IMR-90 (cell line): ENCODE data around the gene HS2ST1. TPM values are rescaled to one million over a fixed set of nuclear protein-coding genes. Genes with fewer than 3 reads are reported as not detected.

ENCODE experiments used
- ATAC-seq: fragments of 200-7000 bp; cut with Tn5 transposase; 2 replicates; pipeline ENCODE4 v1.9.1; 2020; ENCODE audit warnings: low read depth, mild to moderate bottlenecking, moderate library complexity
- BruUV-seq: library from RNA; stranded (reverse); fragments of 400-500 nt; replicated peaks from 2 replicates; lab custom pipeline; 2021; lab: Mats Ljungman, UMichigan
- CTCF ChIA-PET: fragments of 300-600 bp; formaldehyde crosslinking; extraction: SDS; loops from one replicate; lab custom pipeline; 2021; ENCODE audit warnings: antibody characterized with exemption; lab: Yijun Ruan, JAX
- POLR2A ChIA-PET: fragments of 300-600 bp; sonication (Branson Sonifier 250); formaldehyde crosslinking; loops from one replicate; lab custom pipeline; 2022; ENCODE audit warnings: antibody characterized with exemption; ENCODE audit not compliant: unreplicated experiment; lab: Charles Lee
- DNase-seq: peaks from one replicate; pipeline ENCODE4 v3.0.0; 2013
- H2AFZ ChIP-seq: replicated peaks from 2 replicates; pipeline ENCODE3; 2013; ENCODE audit warnings: low read length, mild to moderate bottlenecking; ENCODE audit not compliant: poor library complexity
- H2AK5ac ChIP-seq: 2 replicates; pipeline ENCODE4 v1.6.1; 2013; ENCODE audit warnings: low read depth, low read length, inconsistent platforms
- H2AK9ac ChIP-seq: replicated peaks from 2 replicates; pipeline ENCODE3; 2013; ENCODE audit warnings: mild to moderate bottlenecking, low read depth, low read length, moderate library complexity; ENCODE audit not compliant: poor library complexity
- H2BK120ac ChIP-seq: 2 replicates; pipeline ENCODE4 v1.6.1; 2013; ENCODE audit warnings: low read depth, low read length, inconsistent platforms
- H2BK15ac ChIP-seq: 3 replicates; pipeline ENCODE4 v1.6.1; 2013; ENCODE audit warnings: low read depth, low read length, inconsistent platforms
- H2BK20ac ChIP-seq: 2 replicates; pipeline ENCODE4 v1.6.1; 2013; ENCODE audit warnings: low read depth, mild to moderate bottlenecking, inconsistent platforms, low read length, moderate library complexity
- H2BK5ac ChIP-seq: 2 replicates; pipeline ENCODE4 v1.6.1; 2013; ENCODE audit warnings: mild to moderate bottlenecking, low read depth, low read length, inconsistent platforms; ENCODE audit not compliant: poor library complexity, severe bottlenecking
- H3K14ac ChIP-seq: replicated peaks from 2 replicates; pipeline ENCODE4 v1.6.1; 2013; ENCODE audit warnings: low read depth, low read length, inconsistent platforms
- H3K18ac ChIP-seq: 2 replicates; pipeline ENCODE4 v1.6.1; 2013; ENCODE audit warnings: low read depth, low read length, control low read depth
- H3K23ac ChIP-seq: 2 replicates; pipeline ENCODE4 v1.6.1; 2013; ENCODE audit warnings: low read depth, low read length, inconsistent platforms
- H3K27ac ChIP-seq: 2 replicates; pipeline ENCODE4 v1.5.1; 2013; ENCODE audit warnings: mild to moderate bottlenecking, control low read depth, low read length; ENCODE audit not compliant: insufficient read depth
- H3K27me3 ChIP-seq: 2 replicates; pipeline ENCODE4 v1.6.1; 2013; ENCODE audit warnings: low read length; ENCODE audit not compliant: control insufficient read depth, insufficient read depth
- H3K36me3 ChIP-seq: 2 replicates; pipeline ENCODE4 v1.6.1; 2013; ENCODE audit warnings: low read length, mixed read lengths; ENCODE audit not compliant: control insufficient read depth, insufficient read depth
- H3K4ac ChIP-seq: 2 replicates; pipeline ENCODE4 v1.6.1; 2013; ENCODE audit warnings: low read depth, low read length, inconsistent platforms
- H3K4me1 ChIP-seq: 2 replicates; pipeline ENCODE4 v1.6.1; 2013; ENCODE audit warnings: low read length, mixed read lengths; ENCODE audit not compliant: control insufficient read depth, insufficient read depth
- H3K4me2 ChIP-seq: 2 replicates; pipeline ENCODE4 v1.6.1; 2013; ENCODE audit warnings: low read depth, mild to moderate bottlenecking, control low read depth, low read length, moderate library complexity
- H3K4me3 ChIP-seq: 2 replicates; pipeline ENCODE4 v1.5.1; 2013; ENCODE audit warnings: low read depth, mild to moderate bottlenecking, control low read depth, low read length, moderate library complexity; ENCODE audit not compliant: insufficient read depth
- H3K56ac ChIP-seq: 2 replicates; pipeline ENCODE4 v1.6.1; 2013; ENCODE audit warnings: low read length, inconsistent platforms; ENCODE audit not compliant: insufficient read depth; ENCODE audit errors: extremely low read depth
- H3K79me1 ChIP-seq, 2 experiments: 2 replicates each; pipeline ENCODE4 v1.6.1; 2013; ENCODE audit warnings: low read length in 2 of 2, inconsistent platforms in 1 of 2, low read depth in 1 of 2
- H3K9ac ChIP-seq: 2 replicates; pipeline ENCODE4 v1.6.1; 2013; ENCODE audit warnings: low read depth, low read length, control low read depth
- H3K9me1 ChIP-seq: 2 replicates; pipeline ENCODE4 v1.6.1; 2013; ENCODE audit warnings: low read length, inconsistent platforms; ENCODE audit not compliant: insufficient read depth
- H3K9me3 ChIP-seq: 2 replicates; pipeline ENCODE4 v1.6.1; 2013; ENCODE audit warnings: low read length; ENCODE audit not compliant: control insufficient read depth, insufficient read depth
- H4K20me1 ChIP-seq: 2 replicates; pipeline ENCODE4 v1.6.1; 2013; ENCODE audit warnings: low read length, inconsistent platforms; ENCODE audit not compliant: insufficient read depth
- H4K5ac ChIP-seq: 2 replicates; pipeline ENCODE4 v1.6.1; 2013; ENCODE audit warnings: mild to moderate bottlenecking, low read depth, low read length, control low read depth
- H4K8ac ChIP-seq, 2 experiments: 2 replicates each; pipeline ENCODE4 v1.6.1; 2013; ENCODE audit warnings: low read depth in 2 of 2, low read length in 2 of 2, control low read depth in 1 of 2, inconsistent platforms in 1 of 2
- H4K91ac ChIP-seq: 2 replicates; pipeline ENCODE4 v1.6.1; 2013; ENCODE audit warnings: low read depth, low read length, inconsistent platforms; ENCODE audit not compliant: insufficient read depth
- RCOR1 ChIP-seq: IDR thresholded peaks from 2 replicates; pipeline ENCODE4 v1.6.1; 2012; ENCODE audit warnings: mild to moderate bottlenecking, low read length, improper control_type of control experiment; ENCODE audit not compliant: insufficient replicate concordance
- WGBS, 2 experiments: methylation state at CpG; one replicate each; pipeline versions ENCODE4 v1.1.5 to v1.1.7; 2013; ENCODE audit warnings: missing lambda C conversion rate in 2 of 2; ENCODE audit not compliant: insufficient read length in 1 of 2; ENCODE audit errors: extremely low coverage in 2 of 2; 5-methylcytosine and 5-hydroxymethylcytosine counted together
- dilution Hi-C: fragments of 300-500 bp; cut with HindIII; formaldehyde crosslinking; loops from one replicate; pipeline ENCODE4 v1.14.3; 2018; ENCODE audit warnings: low sequenced_read_pairs; ENCODE audit not compliant: unreplicated experiment
- in situ Hi-C: fragments of 300-500 bp; cut with MboI; formaldehyde crosslinking; loops from 3 replicates; pipeline ENCODE4 v1.14.3; 2019; ENCODE audit warnings: low sequenced_read_pairs, inconsistent platforms, mixed read lengths
- intact Hi-C: fragments of 100-400 bp; cut with micrococcal nuclease; formaldehyde crosslinking; loops from 2 replicates; pipeline ENCODE4 v1.10.0; 2022
- polyA plus RNA-seq, 3 experiments: library from polyadenylated mRNA; depleted of rRNA; stranded (reverse); fragments of >200 nt; gene quantifications; 2 replicates each; pipeline ENCODE4 v1.2.3, GENCODE V29; 2012; ENCODE audit warnings: low replicate concordance in 1 of 3
- total RNA-seq: library from RNA; depleted of rRNA; stranded (reverse); fragments of >200 nt; gene quantifications from 2 replicates; pipeline ENCODE4 v1.2.3, GENCODE V29; 2012
- TF ChIP-seq, protein P1 (sequence below): fragments of 150-350 bp; IDR thresholded peaks from 2 replicates; pipeline ENCODE4 v1.6.1; 2017; ENCODE audit warnings: mild to moderate bottlenecking, antibody characterized with exemption, low read length, low read depth

The HS2ST1 gene
- total and polyA plus RNA-seq, 2 of the 4 experiments (the other 2 are of a cell fraction): 7.8 to 13.1 TPM

- Histone ChIP-seq H3K18ac (no peak overlapping the region), H4K8ac (no peak overlapping the region), H2BK5ac (no peak overlapping the region), H2AK9ac (no peak overlapping the region), H3K36me3 (no peaks in the 10 kb centered on the region), H3K27ac (no peak overlapping the region), H3K14ac (no peak overlapping the region), H3K4me3 (no peak overlapping the region), H3K79me1 (no peaks in the 10 kb centered on the region), H4K91ac (no peak overlapping the region), H3K4me2 (no peak overlapping the region), H2AFZ (no peak overlapping the region), H3K4ac (no peak overlapping the region), H3K56ac (no peak overlapping the region), H3K23ac (no peak overlapping the region), H2AK5ac (no peak overlapping the region), H4K5ac (no peak overlapping the region), H2BK120ac (no peak overlapping the region), H2BK15ac (no peak overlapping the region), H3K27me3 (no peaks in the 10 kb centered on the region), H3K9me3 (no peaks in the 10 kb centered on the region), H3K4me1 (peaks cover 10% of the 10 kb centered on the region), H2BK20ac (no peak overlapping the region), H3K9ac (no peak overlapping the region), H3K9me1 (peaks cover 12% of the 10 kb centered on the region), H4K20me1 (no peaks in the 10 kb centered on the region)
- CTCF ChIA-PET: no interaction called here
- 38% methylated on average over 2 of the region's 5 CpGs; no CpG with 5 or more reads in 1 of the 2 experiments for WGBS, 2 experiments
- in situ Hi-C loops (no loop called here), dilution Hi-C loops (no loop called here), intact Hi-C loops (no loop called here)
- TF ChIP-seq, protein P1, sequence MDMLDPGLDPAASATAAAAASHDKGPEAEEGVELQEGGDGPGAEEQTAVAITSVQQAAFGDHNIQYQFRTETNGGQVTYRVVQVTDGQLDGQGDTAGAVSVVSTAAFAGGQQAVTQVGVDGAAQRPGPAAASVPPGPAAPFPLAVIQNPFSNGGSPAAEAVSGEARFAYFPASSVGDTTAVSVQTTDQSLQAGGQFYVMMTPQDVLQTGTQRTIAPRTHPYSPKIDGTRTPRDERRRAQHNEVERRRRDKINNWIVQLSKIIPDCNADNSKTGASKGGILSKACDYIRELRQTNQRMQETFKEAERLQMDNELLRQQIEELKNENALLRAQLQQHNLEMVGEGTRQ: peak; percentile 52
- no peak for TF ChIP-seq RCOR1
- no TSS peak for BruUV-seq
- ATAC-seq (no peak), DNase-seq (peak; percentile 85)
- POLR2A ChIA-PET: interaction anchor here (0.7 kb wide), 1 partner anchor 118 kb away, joined by 3 read pairs; no protein-coding TSS in a partner anchor
These were observed 198.9 kb downstream of the HS2ST1 start for GRCh38 chr1:87113313-87113712.
